Measurements from ENCODE around the gene FOXP1. TPM values are rescaled to one million over a fixed set of nuclear protein-coding genes. Genes with fewer than 3 reads are reported as not detected.

Gene FOXP1
- total RNA-seq, 1 experiment from 2014 or later = 58.4 TPM

GRCh38 chr3:71162221-71162620, 421.3 kb downstream of the FOXP1 start:
- H3K27ac ChIP-seq (ENCODE audit: low read depth, low read length, poor library complexity, severe bottlenecking) = no peak overlapping the region
- no peak overlapping the region for H3K4me3 ChIP-seq (ENCODE audit: low read depth, low read length, poor library complexity, severe bottlenecking)
- TF ChIP-seq EZH2 (IDR thresholded peaks at IDR 0.05; ENCODE audit: borderline replicate concordance, low read depth, low read length, poor library complexity, severe bottlenecking) = no peak
- no peak for TF ChIP-seq CTCF (conservative IDR thresholded peaks at IDR 0.05; ENCODE audit: low read depth, low read length)
- no peaks in the 10 kb centered on the region for H3K36me3 ChIP-seq (ENCODE audit: insufficient read depth, low read length, poor library complexity, severe bottlenecking)
- H3K27me3 ChIP-seq (replicated peaks; ENCODE audit: insufficient read depth, low read depth, low read length, poor library complexity) = no peaks in the 10 kb centered on the region
- no peaks in the 10 kb centered on the region for H3K4me1 ChIP-seq (ENCODE audit: insufficient read depth, low read length, poor library complexity, severe bottlenecking)
- no TSS peak for BruUV-seq (replicated peaks)
- DNase-seq (ENCODE audit: low spot score) = no peak
- POLR2A ChIA-PET (ENCODE audit: low non-redundant PET) = no interaction called here
- CTCF ChIA-PET = no interaction called here
- intact Hi-C loops (cut with micrococcal nuclease; ENCODE audit: unreplicated experiment) = no loop called here
- no peaks in the 10 kb centered on the region for H3K9me3 ChIP-seq (ENCODE audit: low read depth, low read length, poor library complexity, severe bottlenecking)

GRCh38 chr3:71160785-71161546, 422.6 kb downstream of the FOXP1 start:
- H3K4me3 ChIP-seq (ENCODE audit: low read depth, low read length, poor library complexity, severe bottlenecking) = no peak overlapping the region
- no TSS peak for BruUV-seq (replicated peaks)
- H3K36me3 ChIP-seq (ENCODE audit: insufficient read depth, low read length, poor library complexity, severe bottlenecking) = no peaks in the 10 kb centered on the region
- DNase-seq (ENCODE audit: low spot score) = no peak
- POLR2A ChIA-PET (ENCODE audit: low non-redundant PET) = no interaction called here
- no peaks in the 10 kb centered on the region for H3K4me1 ChIP-seq (ENCODE audit: insufficient read depth, low read length, poor library complexity, severe bottlenecking)
- H3K9me3 ChIP-seq (ENCODE audit: low read depth, low read length, poor library complexity, severe bottlenecking) = no peaks in the 10 kb centered on the region
- CTCF ChIA-PET = no interaction called here
- no peaks in the 10 kb centered on the region for H3K27me3 ChIP-seq (replicated peaks; ENCODE audit: insufficient read depth, low read depth, low read length, poor library complexity)
- H3K27ac ChIP-seq (ENCODE audit: low read depth, low read length, poor library complexity, severe bottlenecking) = no peak overlapping the region
- intact Hi-C loops (cut with micrococcal nuclease; ENCODE audit: unreplicated experiment) = no loop called here
- TF ChIP-seq CTCF (conservative IDR thresholded peaks at IDR 0.05; ENCODE audit: low read depth, low read length) (no peak), EZH2 (IDR thresholded peaks at IDR 0.05; ENCODE audit: borderline replicate concordance, low read depth, low read length, poor library complexity, severe bottlenecking) (no peak)

- no peak for DNase-seq (ENCODE audit: low spot score)
- Histone ChIP-seq H3K4me1 (ENCODE audit: insufficient read depth, low read length, poor library complexity, severe bottlenecking) (no peaks in the 10 kb centered on the region), H3K4me3 (ENCODE audit: low read depth, low read length, poor library complexity, severe bottlenecking) (no peak overlapping the region), H3K27me3 (replicated peaks; ENCODE audit: insufficient read depth, low read depth, low read length, poor library complexity) (no peaks in the 10 kb centered on the region), H3K27ac (ENCODE audit: low read depth, low read length, poor library complexity, severe bottlenecking) (no peak overlapping the region), H3K9me3 (ENCODE audit: low read depth, low read length, poor library complexity, severe bottlenecking) (no peaks in the 10 kb centered on the region), H3K36me3 (ENCODE audit: insufficient read depth, low read length, poor library complexity, severe bottlenecking) (no peaks in the 10 kb centered on the region)
- ChIA-PET CTCF (no interaction called here), POLR2A (ENCODE audit: low non-redundant PET) (no interaction called here)
- BruUV-seq (replicated peaks) = no TSS peak
- no peak for TF ChIP-seq EZH2 (IDR thresholded peaks at IDR 0.05; ENCODE audit: borderline replicate concordance, low read depth, low read length, poor library complexity, severe bottlenecking)
- no peak for TF ChIP-seq CTCF (conservative IDR thresholded peaks at IDR 0.05; ENCODE audit: low read depth, low read length)
- intact Hi-C loops (cut with micrococcal nuclease; ENCODE audit: unreplicated experiment) = no loop called here
Observed at GRCh38 chr3:71156062-71156665, 427.4 kb downstream of the FOXP1 start.
